ENCODE results near the gene MSANTD7. TPM values are rescaled to one million over a fixed set of nuclear protein-coding genes. Genes with fewer than 3 reads are reported as not detected.

The MSANTD7 gene
- total and polyA plus RNA-seq, 2 donors (not counting 1 experiment from before 2014, with no cell fraction given) = 7.2 to 14.4 TPM

GRCh38 chr10:14838582-14839304, 637 bp downstream of the MSANTD7 start:
- Histone ChIP-seq H3K4me2 (ENCODE audit: extremely low read depth, insufficient read depth, low read length) (peak overlapping the region; percentile 94), H4K20me1 (ENCODE audit: control insufficient read depth, extremely low read depth, insufficient read depth, low read length) (no peaks in the 10 kb centered on the region), H3K27ac (ENCODE audit: insufficient read depth, low read length) (peak overlapping the region; percentile 92), H3K36me3 (ENCODE audit: control insufficient read depth, insufficient read depth, low read length) (peaks cover 9% of the 10 kb centered on the region), H3K9ac (ENCODE audit: insufficient read depth, low read length) (peak overlapping the region; percentile 97), H3K4me1 (ENCODE audit: control insufficient read depth, extremely low read depth, insufficient read depth, low read length) (no peaks in the 10 kb centered on the region), H2AFZ (ENCODE audit: low read length) (peak overlapping the region; percentile 88), H3K9me3 (ENCODE audit: control insufficient read depth, insufficient read depth, low read depth, low read length) (no peaks in the 10 kb centered on the region), H3K27me3 (ENCODE audit: control insufficient read depth, insufficient read depth, low read length) (no peaks in the 10 kb centered on the region), H3K79me2 (ENCODE audit: control insufficient read depth, insufficient read depth, low read length) (peaks cover 27% of the 10 kb centered on the region), H3K4me3 (replicated peaks in 1 of 4; ENCODE audit: control extremely low read depth in 1 of 4, insufficient read depth in 1 of 4, low read depth in 3 of 4, low read length in 4 of 4) (peak overlapping the region; percentile 85 to 92 (median 90))
- TF ChIP-seq CTCF (conservative IDR thresholded peaks at IDR 0.05 in 1 of 2, IDR thresholded peaks at IDR 0.05 in 1 of 2; ENCODE audit: low read depth in 1 of 2, low read length in 2 of 2) (no peak), EZH2 (IDR thresholded peaks at IDR 0.05; ENCODE audit: low read length, missing control alignments) (no peak)
- peak; percentile 18 to 29 for DNase-seq (ENCODE audit: low read depth in 2 of 2)

- Histone ChIP-seq H3K79me2 (ENCODE audit: control insufficient read depth, insufficient read depth, low read length) (peaks cover 27% of the 10 kb centered on the region), H3K9ac (ENCODE audit: insufficient read depth, low read length) (peak overlapping the region; percentile 97), H3K4me1 (ENCODE audit: control insufficient read depth, extremely low read depth, insufficient read depth, low read length) (no peaks in the 10 kb centered on the region), H3K9me3 (ENCODE audit: control insufficient read depth, insufficient read depth, low read depth, low read length) (no peaks in the 10 kb centered on the region), H3K27me3 (ENCODE audit: control insufficient read depth, insufficient read depth, low read length) (no peaks in the 10 kb centered on the region), H2AFZ (ENCODE audit: low read length) (no peak overlapping the region), H3K4me2 (ENCODE audit: extremely low read depth, insufficient read depth, low read length) (peak overlapping the region; percentile 94), H3K27ac (ENCODE audit: insufficient read depth, low read length) (peak overlapping the region; percentile 92), H3K36me3 (ENCODE audit: control insufficient read depth, insufficient read depth, low read length) (peaks cover 9% of the 10 kb centered on the region), H3K4me3 (replicated peaks in 1 of 4; ENCODE audit: control extremely low read depth in 1 of 4, insufficient read depth in 1 of 4, low read depth in 3 of 4, low read length in 4 of 4) (peak overlapping the region; percentile 85 to 92 (median 90)), H4K20me1 (ENCODE audit: control insufficient read depth, extremely low read depth, insufficient read depth, low read length) (no peaks in the 10 kb centered on the region)
- TF ChIP-seq CTCF (conservative IDR thresholded peaks at IDR 0.05 in 1 of 2, IDR thresholded peaks at IDR 0.05 in 1 of 2; ENCODE audit: low read depth in 1 of 2, low read length in 2 of 2) (no peak), EZH2 (IDR thresholded peaks at IDR 0.05; ENCODE audit: low read length, missing control alignments) (no peak)
- peak in 1 of 2 donors; percentile 12 for DNase-seq (ENCODE audit: low read depth in 2 of 2)
Measured at GRCh38 chr10:14839305-14839695, 1.2 kb downstream of the MSANTD7 start.

DNA sequence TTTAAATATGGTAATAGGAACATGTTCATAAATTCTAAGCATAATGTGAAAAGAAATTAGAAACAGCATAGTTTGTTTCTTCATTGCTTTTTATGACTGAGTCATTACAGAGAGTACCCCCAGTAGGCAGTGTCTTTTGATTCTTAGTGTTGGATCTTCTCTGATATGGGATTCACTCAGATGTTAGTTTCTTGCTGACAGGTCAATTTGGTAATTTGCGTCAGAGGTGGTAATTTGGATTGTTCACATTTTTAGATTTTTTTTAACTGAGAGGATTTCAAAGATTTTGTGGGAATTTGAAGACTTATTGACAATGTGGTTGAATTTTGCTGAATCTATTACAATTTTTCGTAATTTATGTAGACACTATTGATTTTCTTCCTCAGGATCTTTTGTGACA, 2.1 kb downstream of the MSANTD7 start:
- TF ChIP-seq CTCF (conservative IDR thresholded peaks at IDR 0.05 in 1 of 2, IDR thresholded peaks at IDR 0.05 in 1 of 2; ENCODE audit: low read depth in 1 of 2, low read length in 2 of 2) (no peak), EZH2 (IDR thresholded peaks at IDR 0.05; ENCODE audit: low read length, missing control alignments) (no peak)
- H3K9ac ChIP-seq (ENCODE audit: insufficient read depth, low read length) = no peak overlapping the region
- H3K27ac ChIP-seq (ENCODE audit: insufficient read depth, low read length) = no peak overlapping the region
- H3K4me1 ChIP-seq (ENCODE audit: control insufficient read depth, extremely low read depth, insufficient read depth, low read length) = no peaks in the 10 kb centered on the region
- H3K9me3 ChIP-seq (ENCODE audit: control insufficient read depth, insufficient read depth, low read depth, low read length) = no peaks in the 10 kb centered on the region
- DNase-seq (ENCODE audit: low read depth in 2 of 2) = no peak
- H3K4me3 ChIP-seq (replicated peaks in 1 of 4; ENCODE audit: control extremely low read depth in 1 of 4, insufficient read depth in 1 of 4, low read depth in 3 of 4, low read length in 4 of 4) = no peak overlapping the region
- H3K79me2 ChIP-seq (ENCODE audit: control insufficient read depth, insufficient read depth, low read length) = peaks cover 27% of the 10 kb centered on the region
- H3K27me3 ChIP-seq (ENCODE audit: control insufficient read depth, insufficient read depth, low read length) = no peaks in the 10 kb centered on the region
- H3K4me2 ChIP-seq (ENCODE audit: extremely low read depth, insufficient read depth, low read length) = no peak overlapping the region
- peaks cover 9% of the 10 kb centered on the region for H3K36me3 ChIP-seq (ENCODE audit: control insufficient read depth, insufficient read depth, low read length)
- no peak overlapping the region for H2AFZ ChIP-seq (ENCODE audit: low read length)
- H4K20me1 ChIP-seq (ENCODE audit: control insufficient read depth, extremely low read depth, insufficient read depth, low read length) = no peaks in the 10 kb centered on the region
